HepG2 (cell line): ENCODE data around the gene ABCC3. TPM values are rescaled to one million over a fixed set of nuclear protein-coding genes. Genes with fewer than 3 reads are reported as not detected.

Experiments used
- ATAC-seq: fragments of 200-7000 bp; cut with Tn5 transposase; 3 replicates; pipeline ENCODE4 v1.9.1; 2020; ENCODE audit warnings: mild to moderate bottlenecking, moderate library complexity
- BruUV-seq: library from RNA; stranded (reverse); fragments of 400-500 nt; replicated peaks from 2 replicates; lab custom pipeline; 2021; lab: Mats Ljungman, UMichigan
- CTCF ChIA-PET: fragments of 300-600 bp; formaldehyde crosslinking; extraction: SDS; loops from one replicate; lab custom pipeline; 2021; ENCODE audit warnings: low total read pairs, inconsistent platforms, low intra/inter-chr PET ratio; lab: Yijun Ruan, JAX
- POLR2A ChIA-PET: fragments of 350-600 bp; sonication (Branson Sonifier 250); formaldehyde crosslinking; loops from one replicate; lab custom pipeline; 2020; ENCODE audit warnings: antibody characterized with exemption, inconsistent platforms; lab: Yijun Ruan, JAX
- DNase-seq: peaks from one replicate; pipeline ENCODE4 v3.0.0-alpha.2; 2015; ENCODE audit warnings: low spot score
- FAIRE-seq: peaks from 3 replicates; lab custom pipeline; 2011; peaks lifted over from hg19 to GRCh38; lab: Jason Lieb, UNC
- H2AFZ ChIP-seq: one replicate; pipeline ENCODE4 v1.6.1; 2011; ENCODE audit warnings: low read length, inconsistent platforms
- H3K27ac ChIP-seq: fragments of 300-600 bp; 3 replicates; pipeline ENCODE4 v1.8.0; 2011; ENCODE audit warnings: mixed run types, mild to moderate bottlenecking, mixed read lengths, low read length, inconsistent platforms; ENCODE audit not compliant: insufficient read depth; ENCODE audit errors: extremely low read length
- H3K27me3 ChIP-seq, 2 experiments: fragments of 200-600 bp in 1 of 2; 2 replicates in 1 of 2; 3 replicates in 1 of 2; pipeline versions ENCODE4 v1.6.0 to v1.8.0; 2011; ENCODE audit warnings: low read length in 2 of 2, mild to moderate bottlenecking in 2 of 2, moderate library complexity in 2 of 2, inconsistent platforms in 1 of 2; ENCODE audit not compliant: insufficient read depth in 2 of 2, control insufficient read depth in 1 of 2
- H3K36me3 ChIP-seq, 2 experiments: fragments of 200-600 bp in 1 of 2; replicated peaks in 1 of 2; 2 replicates in 1 of 2; 3 replicates in 1 of 2; pipeline versions ENCODE4 v1.5.1 to v1.8.0; 2011; ENCODE audit warnings: low read length in 2 of 2, inconsistent platforms in 1 of 2; ENCODE audit not compliant: insufficient read depth in 2 of 2, control insufficient read depth in 1 of 2
- H3K4me1 ChIP-seq: 2 replicates; pipeline ENCODE4 v1.5.1; 2012; ENCODE audit warnings: low read length, inconsistent platforms; ENCODE audit not compliant: insufficient read depth
- H3K4me2 ChIP-seq: 2 replicates; pipeline ENCODE4 v1.6.0; 2011; ENCODE audit warnings: low read depth, low read length, inconsistent platforms
- H3K4me3 ChIP-seq, 3 experiments: fragments of 200-600 bp in 1 of 3; sonication (generic), shearing (Covaris generic) in 1 of 3; replicated peaks in 1 of 3; 2 replicates each; pipeline ENCODE4 v1.5.1; 2011 to 2016; ENCODE audit warnings: low read length in 3 of 3, inconsistent platforms in 2 of 3, low read depth in 2 of 3, mild to moderate bottlenecking in 2 of 3, control low read depth in 1 of 3, mixed read lengths in 1 of 3; ENCODE audit not compliant: insufficient read depth in 1 of 3
- H3K79me2 ChIP-seq: one replicate; pipeline ENCODE4 v1.6.1; 2011; ENCODE audit warnings: low read length, inconsistent platforms; ENCODE audit not compliant: insufficient read depth
- H3K9ac ChIP-seq: 2 replicates; pipeline ENCODE4 v1.6.0; 2011; ENCODE audit warnings: mild to moderate bottlenecking, low read depth, low read length, inconsistent platforms; ENCODE audit not compliant: insufficient read depth
- H3K9me3 ChIP-seq: 2 replicates; pipeline ENCODE4 v1.5.1; 2012; ENCODE audit warnings: mild to moderate bottlenecking, low read length
- H4K20me1 ChIP-seq: 2 replicates; pipeline ENCODE4 v1.6.0; 2011; ENCODE audit warnings: inconsistent platforms, mild to moderate bottlenecking, low read length, moderate library complexity; ENCODE audit not compliant: insufficient read depth
- ETS1 ChIP-seq: sonication (generic); formaldehyde crosslinking; IDR thresholded peaks from 2 replicates; pipeline ENCODE4 v1.4.0; 2020; ENCODE audit warnings: missing genetic modification reagents
- MAFF ChIP-seq: IDR thresholded peaks from 2 replicates; pipeline ENCODE4 v1.6.1; 2011; ENCODE audit warnings: low read depth, low read length, improper control_type of control experiment
- MATR3 ChIP-seq: sonication (generic); formaldehyde crosslinking; IDR thresholded peaks from 2 replicates; pipeline ENCODE4 v1.4.0; 2020; ENCODE audit warnings: missing genetic modification reagents
- RFXAP ChIP-seq: sonication (generic); formaldehyde crosslinking; IDR thresholded peaks from 2 replicates; pipeline ENCODE4 v1.4.0; 2020; ENCODE audit warnings: missing genetic modification reagents, borderline replicate concordance
- SALL1 ChIP-seq: sonication (generic); formaldehyde crosslinking; IDR thresholded peaks from 2 replicates; pipeline ENCODE4 v1.8.0; 2022; ENCODE audit warnings: mild to moderate bottlenecking, missing genetic modification reagents
- SOX13 ChIP-seq, 3 experiments: fragments of 450-650 bp in 1 of 3; sonication (generic) in 1 of 3; formaldehyde crosslinking in 1 of 3; IDR thresholded peaks in 2 of 3; conservative IDR thresholded peaks in 1 of 3; 2 replicates each; pipeline versions ENCODE4 v1.5.0 to v1.6.1; 2016 to 2020; ENCODE audit warnings: antibody characterized with exemption in 1 of 3, mild to moderate bottlenecking in 1 of 3, missing compliant biosample characterization in 1 of 3, missing genetic modification reagents in 1 of 3, moderate library complexity in 1 of 3
- SOX6 ChIP-seq, 2 experiments: fragments of 450-650 bp in 1 of 2; sonication (generic) in 1 of 2; formaldehyde crosslinking in 1 of 2; IDR thresholded peaks; 2 replicates each; pipeline versions ENCODE4 v1.4.0 to v1.6.1; 2017 to 2020; ENCODE audit warnings: antibody characterized with exemption in 1 of 2, mild to moderate bottlenecking in 1 of 2, missing genetic modification reagents in 1 of 2
- ZBTB4 ChIP-seq: sonication (generic); formaldehyde crosslinking; IDR thresholded peaks from 2 replicates; pipeline ENCODE4 v1.4.0; 2020; ENCODE audit warnings: missing genetic modification reagents, mild to moderate bottlenecking, borderline replicate concordance
- ZNF264 ChIP-seq: sonication (generic); formaldehyde crosslinking; IDR thresholded peaks from 2 replicates; pipeline ENCODE4 v1.4.0; 2020; ENCODE audit warnings: missing genetic modification reagents
- ZNF33A ChIP-seq: sonication (generic); formaldehyde crosslinking; IDR thresholded peaks from 2 replicates; pipeline ENCODE4 v1.5.1; 2020; ENCODE audit warnings: missing genetic modification reagents, mild to moderate bottlenecking, moderate library complexity, borderline replicate concordance
- ZNF33B ChIP-seq: sonication (generic); formaldehyde crosslinking; IDR thresholded peaks from 2 replicates; pipeline ENCODE4 v1.5.1; 2020; ENCODE audit warnings: mild to moderate bottlenecking, missing genetic modification reagents
- WGBS: methylation state at CpG from one replicate; pipeline ENCODE4 v1.1.6; 2017; ENCODE audit warnings: low lambda C conversion rate; 5-methylcytosine and 5-hydroxymethylcytosine counted together
- in situ Hi-C: cut with HindIII; loops from 2 replicates; pipeline ENCODE4 v1.10.0; 2017; ENCODE audit warnings: low pct_unique_long_range_greater_than_20kb; ENCODE audit not compliant: extremely low pct_ligation_motif_present
- intact Hi-C: fragments of 100-400 bp; cut with micrococcal nuclease; formaldehyde crosslinking; loops from one replicate; pipeline ENCODE4 v1.10.0; 2022; ENCODE audit not compliant: unreplicated experiment
- polyA plus RNA-seq, 8 experiments: library from polyadenylated mRNA; depleted of rRNA in 3 of 8; stranded (reverse) in 7 of 8; unstranded in 1 of 8; fragments of >200 nt; fragmentation: Illumina TruSeq in 4 of 8; extraction: Trizol in 4 of 8; gene quantifications; 2 replicates each; pipeline versions ENCODE4 v1.2.1 to v1.2.3, GENCODE V29; 2011 to 2016; ENCODE audit warnings: low read depth in 4 of 8, missing spikeins in 1 of 8, mixed read lengths in 1 of 8; ENCODE audit not compliant: insufficient read depth in 1 of 8
- total RNA-seq, 5 experiments: library from RNA; depleted of rRNA; stranded (reverse); fragments of >200 nt; fragmentation: Illumina TruSeq; extraction: Trizol; gene quantifications; 2 replicates each; pipeline ENCODE4 v1.2.3, GENCODE V29; 2016; ENCODE audit warnings: low read depth in 1 of 5
- TF ChIP-seq, protein P1 (sequence below): sonication (generic); formaldehyde crosslinking; IDR thresholded peaks from 2 replicates; pipeline ENCODE4 v1.4.0; 2020; ENCODE audit warnings: mild to moderate bottlenecking, missing genetic modification reagents
- TF ChIP-seq, protein P2 (sequence below): sonication (generic); formaldehyde crosslinking; IDR thresholded peaks from 2 replicates; pipeline ENCODE4 v1.4.0; 2020; ENCODE audit warnings: mild to moderate bottlenecking, missing genetic modification reagents

Gene ABCC3
- total and polyA plus RNA-seq, 2 of the 13 experiments (the other 11 are each of a cell fraction or from before 2014, with no cell fraction given): 25.2 to 50.7 TPM

DNA sequence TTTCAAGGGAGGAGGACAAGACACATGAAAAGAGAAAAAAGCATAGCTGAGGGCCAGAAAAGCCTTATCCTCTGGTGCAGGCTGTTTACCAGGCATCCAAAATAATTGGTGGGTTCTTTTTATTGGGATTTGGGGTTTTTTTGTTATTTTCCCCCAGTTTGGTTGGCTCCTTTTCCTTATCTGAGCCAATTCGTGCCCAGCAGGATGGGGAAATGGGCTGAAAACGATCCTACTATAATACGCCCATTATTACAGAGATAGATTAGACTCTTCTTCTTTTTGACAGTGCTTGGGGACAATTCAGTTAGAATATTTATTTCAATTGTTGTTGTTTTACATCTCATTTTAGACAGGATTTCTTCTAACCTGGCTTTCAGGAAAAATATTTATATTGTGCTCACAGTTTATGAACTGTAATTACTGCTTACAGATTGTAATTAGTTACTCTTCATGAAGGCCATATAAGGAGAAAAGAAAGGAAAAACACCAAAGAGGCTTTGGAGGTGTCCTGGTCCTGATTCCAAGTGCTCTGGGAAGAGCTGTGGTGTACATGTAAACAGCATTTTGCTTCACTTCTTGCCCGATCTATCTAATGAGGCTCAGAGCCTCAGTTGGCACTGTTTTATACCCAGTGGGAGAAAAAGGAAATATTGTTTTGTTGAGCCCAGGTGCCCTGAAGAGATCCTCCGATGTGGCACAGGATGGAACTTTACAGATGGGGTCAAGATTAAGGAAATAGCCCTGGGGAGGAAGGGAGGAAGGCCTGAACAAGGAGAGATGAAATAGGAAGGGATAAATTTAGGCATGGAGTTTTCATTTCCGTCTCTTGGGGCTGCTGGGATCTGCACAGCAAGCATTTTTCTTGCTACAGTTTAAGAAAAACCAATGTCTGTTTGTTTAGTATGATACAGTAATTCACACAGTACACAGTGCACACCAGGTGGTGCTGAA is 73.6 kb downstream of the ABCC3 start:
- Histone ChIP-seq H3K9me3 (no peaks in the 10 kb centered on the region), H3K4me3 (peak overlapping the region; percentile 87 to 92 (median 88)), H3K36me3 (no peaks in the 10 kb centered on the region; a peak in 3 of 5 replicates), H3K4me2 (peak overlapping the region; percentile 99), H2AFZ (peak overlapping the region; percentile 90), H3K79me2 (peaks cover 41% of the 10 kb centered on the region), H3K27ac (peak overlapping the region; percentile 91), H3K4me1 (peaks cover 47% of the 10 kb centered on the region), H3K9ac (peak overlapping the region; percentile 96), H4K20me1 (no peaks in the 10 kb centered on the region), H3K27me3 (no peaks in the 10 kb centered on the region; a peak in 1 of 5 replicates)
- ChIA-PET POLR2A (interaction anchor here (0.6 to 6.5 kb wide), 12 partner anchors 9 to 207 kb away, joined by 3 to 97 read pairs (median 4); partner anchors contain the start of gene LUC7L3), CTCF (no interaction called here)
- DNase-seq (no peak), FAIRE-seq (peak; percentile 30), ATAC-seq (0 out of 3 replicates have a peak, but pooled peaks have one; percentile 6)
- intact Hi-C loops: loop anchor here (2.0 kb wide), 1 partner anchor 48 kb away; no protein-coding TSS in a partner anchor
- TSS peak; percentile 98 for BruUV-seq
- in situ Hi-C loops: no loop called here
- 4% methylated on average over 6 of the region's 6 CpGs for WGBS
- TF ChIP-seq SOX13 (IDR thresholded peaks at IDR 0.05): no peak
- TF ChIP-seq SOX13 (CRISPR knock-in tag; conservative IDR thresholded peaks at IDR 0.05 in 1 of 2, IDR thresholded peaks at IDR 0.05 in 1 of 2): no peak
- no peak for TF ChIP-seq SOX6 (IDR thresholded peaks at IDR 0.05)
- no peak for TF ChIP-seq SOX6 (CRISPR knock-in tag; IDR thresholded peaks at IDR 0.05)
- no peak for TF ChIP-seq MATR3 (CRISPR knock-in tag)
- TF ChIP-seq ZNF264 (CRISPR knock-in tag): peak; percentile 58; the same call in 1 of the 2 replicates
- peak; percentile 66 for TF ChIP-seq MAFF
- no peak for TF ChIP-seq SALL1 (CRISPR knock-in tag)
- no peak for TF ChIP-seq ZBTB4
- TF ChIP-seq ZNF33A (CRISPR knock-in tag): no peak
- TF ChIP-seq ETS1 (CRISPR knock-in tag): no peak
- TF ChIP-seq ZNF33B (CRISPR knock-in tag): no peak
- TF ChIP-seq, protein P1, sequence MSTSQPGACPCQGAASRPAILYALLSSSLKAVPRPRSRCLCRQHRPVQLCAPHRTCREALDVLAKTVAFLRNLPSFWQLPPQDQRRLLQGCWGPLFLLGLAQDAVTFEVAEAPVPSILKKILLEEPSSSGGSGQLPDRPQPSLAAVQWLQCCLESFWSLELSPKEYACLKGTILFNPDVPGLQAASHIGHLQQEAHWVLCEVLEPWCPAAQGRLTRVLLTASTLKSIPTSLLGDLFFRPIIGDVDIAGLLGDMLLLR (CRISPR knock-in tag): no peak
- TF ChIP-seq RFXAP (CRISPR knock-in tag): 0 out of 2 replicates have a peak, but pooled peaks have one; percentile 49
- TF ChIP-seq, protein P2, sequence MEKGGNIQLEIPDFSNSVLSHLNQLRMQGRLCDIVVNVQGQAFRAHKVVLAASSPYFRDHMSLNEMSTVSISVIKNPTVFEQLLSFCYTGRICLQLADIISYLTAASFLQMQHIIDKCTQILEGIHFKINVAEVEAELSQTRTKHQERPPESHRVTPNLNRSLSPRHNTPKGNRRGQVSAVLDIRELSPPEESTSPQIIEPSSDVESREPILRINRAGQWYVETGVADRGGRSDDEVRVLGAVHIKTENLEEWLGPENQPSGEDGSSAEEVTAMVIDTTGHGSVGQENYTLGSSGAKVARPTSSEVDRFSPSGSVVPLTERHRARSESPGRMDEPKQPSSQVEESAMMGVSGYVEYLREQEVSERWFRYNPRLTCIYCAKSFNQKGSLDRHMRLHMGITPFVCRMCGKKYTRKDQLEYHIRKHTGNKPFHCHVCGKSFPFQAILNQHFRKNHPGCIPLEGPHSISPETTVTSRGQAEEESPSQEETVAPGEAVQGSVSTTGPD (CRISPR knock-in tag): no peak
